GM12878 (cell line): ENCODE results near the gene C1orf21. TPM values are rescaled to one million over a fixed set of nuclear protein-coding genes. Genes with fewer than 3 reads are reported as not detected.

Experiments
- ATAC-seq: fragments of 200-7000 bp; cut with Tn5 transposase; 3 replicates; pipeline ENCODE4 v1.9.1; 2020; ENCODE audit warnings: mild to moderate bottlenecking, moderate library complexity
- BruUV-seq: library from RNA; stranded (reverse); fragments of 400-500 nt; replicated peaks from 2 replicates; lab custom pipeline; 2021; lab: Mats Ljungman, UMichigan
- CTCF ChIA-PET: fragments of 300-600 bp; sonication (Branson Sonifier 250); formaldehyde crosslinking; extraction: SDS; loops from one replicate; lab custom pipeline; 2021; ENCODE audit warnings: inconsistent platforms; lab: Yijun Ruan, JAX
- POLR2A ChIA-PET: fragments of 350-600 bp; formaldehyde crosslinking; extraction: SDS; loops from one replicate; lab custom pipeline; 2021; ENCODE audit warnings: inconsistent platforms; lab: Charles Lee
- RAD21 ChIA-PET: fragments of 300-600 bp; sonication (Branson Sonifier 250); formaldehyde crosslinking; loops from one replicate; lab custom pipeline; 2023; ENCODE audit warnings: antibody characterized with exemption; ENCODE audit not compliant: unreplicated experiment; lab: Charles Lee
- SMC1A ChIA-PET: fragments of 300-600 bp; sonication (Branson Sonifier 250); formaldehyde crosslinking; loops from one replicate; lab custom pipeline; 2023; ENCODE audit not compliant: unreplicated experiment, uncharacterized antibody; lab: Charles Lee
- DNase-seq: peaks from one replicate; pipeline ENCODE4 v3.0.0-alpha.2; 2011; ENCODE audit warnings: low read depth, low spot score
- FAIRE-seq: peaks from 3 replicates; lab custom pipeline; 2011; peaks lifted over from hg19 to GRCh38; lab: Jason Lieb, UNC
- H2AFZ ChIP-seq: 2 replicates; pipeline ENCODE4 v1.6.0; 2011; ENCODE audit warnings: low read depth, low read length, control low read depth; ENCODE audit not compliant: control insufficient read depth
- H3K27ac ChIP-seq: 2 replicates; pipeline ENCODE4 v1.5.1; 2011; ENCODE audit warnings: control low read depth; ENCODE audit not compliant: control insufficient read depth, insufficient read depth
- H3K27me3 ChIP-seq, 2 experiments: replicated peaks in 1 of 2; 2 replicates each; pipeline versions ENCODE4 v1.6.0 to v1.6.1; 2011; ENCODE audit warnings: low read length in 1 of 2; ENCODE audit not compliant: control insufficient read depth in 2 of 2, insufficient read depth in 2 of 2
- H3K36me3 ChIP-seq, 2 experiments: 2 replicates each; pipeline ENCODE4 v1.5.1; 2011; ENCODE audit warnings: low read length in 1 of 2; ENCODE audit not compliant: control insufficient read depth in 2 of 2, insufficient read depth in 2 of 2
- H3K4me1 ChIP-seq: 2 replicates; pipeline ENCODE4 v1.6.1; 2011; ENCODE audit warnings: mild to moderate bottlenecking, low read length, moderate library complexity, mixed read lengths; ENCODE audit not compliant: control insufficient read depth, insufficient read depth
- H3K4me2 ChIP-seq: 2 replicates; pipeline ENCODE4 v1.6.0; 2011; ENCODE audit warnings: control low read depth; ENCODE audit not compliant: control insufficient read depth, insufficient read depth
- H3K4me3 ChIP-seq: fragments of 200-600 bp; sonication (generic); 2 replicates; pipeline ENCODE4 v1.5.1; 2016
- H3K79me2 ChIP-seq: 2 replicates; pipeline ENCODE4 v1.6.0; 2011; ENCODE audit warnings: low read length; ENCODE audit not compliant: control insufficient read depth, insufficient read depth
- H3K9ac ChIP-seq: 2 replicates; pipeline ENCODE4 v1.8.0; 2011; ENCODE audit warnings: low read length, control low read depth, mixed read lengths; ENCODE audit not compliant: control insufficient read depth, insufficient read depth
- H3K9me3 ChIP-seq: replicated peaks from 3 replicates; pipeline ENCODE4 v1.5.1; 2011; ENCODE audit warnings: mild to moderate bottlenecking, low read length; ENCODE audit not compliant: control insufficient read depth, insufficient read depth
- H4K20me1 ChIP-seq: 2 replicates; pipeline ENCODE4 v1.6.0; 2011; ENCODE audit not compliant: control insufficient read depth, insufficient read depth
- CBX3 ChIP-seq: fragments of 200-600 bp; sonication (generic); IDR thresholded peaks from 2 replicates; pipeline ENCODE4 v1.6.1; 2016; ENCODE audit warnings: low read depth, borderline replicate concordance
- JUNB ChIP-seq: IDR thresholded peaks from 2 replicates; pipeline ENCODE4 v1.6.1; 2016; ENCODE audit warnings: antibody characterized with exemption, mild to moderate bottlenecking
- MXI1 ChIP-seq: fragments of 150-350 bp; IDR thresholded peaks from 2 replicates; pipeline ENCODE4 v1.6.1; 2011; ENCODE audit warnings: low read depth, mild to moderate bottlenecking, inconsistent platforms, low read length, improper control_type of control experiment
- NFIC ChIP-seq: IDR thresholded peaks from 2 replicates; pipeline ENCODE4 v1.6.1; 2012; ENCODE audit warnings: low read depth, mild to moderate bottlenecking, inconsistent platforms, low read length, moderate library complexity
- SMC3 ChIP-seq: IDR thresholded peaks from 2 replicates; pipeline ENCODE4 v1.6.1; 2011; ENCODE audit warnings: low read length, improper control_type of control experiment, borderline replicate concordance
- WGBS: methylation state at CpG from one replicate; pipeline ENCODE4 v1.1.6; 2016; ENCODE audit warnings: low lambda C conversion rate; ENCODE audit not compliant: insufficient replicate concordance, insufficient coverage; ENCODE audit errors: missing lambda C conversion rate; 5-methylcytosine and 5-hydroxymethylcytosine counted together
- in situ Hi-C: fragments of 300-500 bp; cut with MboI; formaldehyde crosslinking; loops from 9 replicates; pipeline ENCODE4 v1.14.3; 2018; ENCODE audit warnings: mixed read lengths
- intact Hi-C: fragments of 100-400 bp; cut with micrococcal nuclease; formaldehyde crosslinking; loops from one replicate; pipeline ENCODE4 v1.14.2; 2022; ENCODE audit not compliant: unreplicated experiment
- polyA plus RNA-seq, 11 experiments: library from polyadenylated mRNA; depleted of rRNA in 4 of 11; unstranded in 6 of 11; stranded (reverse) in 5 of 11; fragments of >200 nt; fragmentation: Nextera tagmentation in 4 of 11; fragmentation: Illumina TruSeq in 1 of 11; extraction: Ambion mirVana in 4 of 11; extraction: Trizol in 1 of 11; gene quantifications; 1 replicate in 1 of 11; 2 replicates in 10 of 11; pipeline versions ENCODE4 v1.2.1 to v1.2.3, GENCODE V29; 2011 to 2016; ENCODE audit warnings: inconsistent platforms in 2 of 11, missing spikeins in 2 of 11, low read depth in 1 of 11
- total RNA-seq, 4 experiments: library from RNA; depleted of rRNA in 3 of 4; stranded (reverse); fragments of >200 nt in 3 of 4; fragmentation: Illumina TruSeq in 1 of 4; extraction: Trizol in 1 of 4; gene quantifications; 2 replicates each; pipeline versions ENCODE4 v1.2.1 to v1.2.3, GENCODE V29; 2013 to 2021
- TF ChIP-seq, protein P1 (sequence below): IDR thresholded peaks from 2 replicates; pipeline ENCODE4 v1.6.1; 2012; ENCODE audit warnings: low read depth, low read length, improper control_type of control experiment

The C1orf21 gene
- total and polyA plus RNA-seq, 10 of the 15 experiments (the other 5 are each of a cell fraction or from before 2014, with no cell fraction given) = 0.03 to 1.6 (median 0.17) TPM; not detected in 3

DNA sequence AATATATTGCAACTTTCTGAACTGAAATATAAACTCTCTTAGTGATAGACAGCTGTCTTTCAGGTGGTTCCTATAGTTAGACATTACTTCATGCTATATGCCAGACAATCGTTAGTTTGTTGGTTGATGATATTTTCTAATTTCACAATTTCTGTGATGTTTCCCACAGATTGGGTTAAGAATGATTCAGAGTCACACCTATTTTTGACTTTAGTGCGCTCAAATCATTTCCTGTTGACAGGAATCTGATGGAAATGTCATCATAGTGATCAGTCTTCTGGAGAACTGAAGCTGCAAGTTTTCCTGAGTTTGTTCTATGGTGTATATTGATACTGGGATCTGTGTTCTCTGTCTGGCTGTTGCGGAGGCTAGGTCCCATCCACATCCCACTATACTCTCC, 119.7 kb downstream of the C1orf21 start (continued):
- TF ChIP-seq JUNB (no peak), SMC3 (no peak)
- TF ChIP-seq, all 136 proteins: peak for 0

DNA sequence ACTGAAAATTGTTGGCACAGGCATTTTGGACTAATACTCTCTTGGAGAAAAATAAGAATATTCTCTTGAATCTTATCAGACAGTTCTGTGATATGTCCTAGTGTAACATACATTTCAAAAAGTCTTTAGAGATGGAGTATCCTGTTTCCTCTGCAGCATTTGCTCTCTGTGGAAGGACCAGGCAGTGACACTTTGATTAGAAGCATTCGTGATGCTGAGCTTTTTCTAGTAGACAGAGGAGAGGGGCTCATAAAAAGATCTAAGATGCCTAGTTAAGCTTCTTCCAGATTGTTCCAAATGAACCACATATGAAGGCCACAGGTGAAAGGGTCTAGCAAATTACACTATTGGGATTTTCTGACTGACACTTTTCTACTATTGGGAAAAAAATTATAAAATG, 120.3 kb downstream of the C1orf21 start:
- no peak for ATAC-seq
- Histone ChIP-seq H3K9me3 (no peaks in the 10 kb centered on the region), H3K4me3 (no peak overlapping the region)
- 0% methylated on average over 1 of the region's 1 CpG for WGBS
- no peak for FAIRE-seq
- TF ChIP-seq, protein P1, sequence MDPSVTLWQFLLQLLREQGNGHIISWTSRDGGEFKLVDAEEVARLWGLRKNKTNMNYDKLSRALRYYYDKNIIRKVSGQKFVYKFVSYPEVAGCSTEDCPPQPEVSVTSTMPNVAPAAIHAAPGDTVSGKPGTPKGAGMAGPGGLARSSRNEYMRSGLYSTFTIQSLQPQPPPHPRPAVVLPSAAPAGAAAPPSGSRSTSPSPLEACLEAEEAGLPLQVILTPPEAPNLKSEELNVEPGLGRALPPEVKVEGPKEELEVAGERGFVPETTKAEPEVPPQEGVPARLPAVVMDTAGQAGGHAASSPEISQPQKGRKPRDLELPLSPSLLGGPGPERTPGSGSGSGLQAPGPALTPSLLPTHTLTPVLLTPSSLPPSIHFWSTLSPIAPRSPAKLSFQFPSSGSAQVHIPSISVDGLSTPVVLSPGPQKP = no peak
- TF ChIP-seq NFIC = no peak
- TF ChIP-seq MXI1 = no peak
- no peak for TF ChIP-seq CBX3
- TF ChIP-seq, all 136 proteins: peak for 0
- in situ Hi-C loops (no loop called here), intact Hi-C loops (no loop called here)
- ChIA-PET POLR2A (no interaction called here), CTCF (no interaction called here), SMC1A (interaction anchor here (1.5 kb wide), 1 partner anchor 16 kb away, joined by 4 read pairs; no protein-coding TSS in a partner anchor), RAD21 (no interaction called here)
- Histone ChIP-seq H3K36me3 (no peaks in the 10 kb centered on the region), H3K9ac (no peak overlapping the region), H3K27ac (no peak overlapping the region), H3K79me2 (no peaks in the 10 kb centered on the region), H3K4me1 (no peaks in the 10 kb centered on the region), H4K20me1 (no peaks in the 10 kb centered on the region), H3K27me3 (peaks cover 0 to 2% of the 10 kb centered on the region in 2 experiments; a peak in 2 of 4 replicates), H3K4me2 (no peak overlapping the region), H2AFZ (no peak overlapping the region)
- DNase-seq = no peak
- no TSS peak for BruUV-seq
